NCI-H187 (cell line): ENCODE measurements around the gene REEP2.
A peak's percentile ranks its signal among the peaks of the same experiment; 100 is the strongest.
"Not testable (repeated sequence)": the region's sequence is repeated elsewhere in the genome, so short reads cannot be mapped to it uniquely, and the experiment has no call there.

ENCODE experiments used
- DNase-seq, 2 experiments: peaks; one replicate each; lab custom pipeline; 2025; lab: John Stamatoyannopoulos, UW

The REEP2 gene

GRCh38 chr5:138438724-138439476, at the start of gene REEP2:
TSS of gene REEP2 (plus strand) at chr5:138439057. CDS start at chr5:138439209, 152 bp downstream.
- DNase-seq = peak in 1 of 2 experiments; percentile 15

- no peak for DNase-seq
Measured at GRCh38 chr5:138389332-138389731, 49.5 kb upstream of the REEP2 start.

- DNase-seq = not testable (repeated sequence)
Measured at GRCh38 chr5:138389911-138390310, 48.9 kb upstream of the REEP2 start.

DNA sequence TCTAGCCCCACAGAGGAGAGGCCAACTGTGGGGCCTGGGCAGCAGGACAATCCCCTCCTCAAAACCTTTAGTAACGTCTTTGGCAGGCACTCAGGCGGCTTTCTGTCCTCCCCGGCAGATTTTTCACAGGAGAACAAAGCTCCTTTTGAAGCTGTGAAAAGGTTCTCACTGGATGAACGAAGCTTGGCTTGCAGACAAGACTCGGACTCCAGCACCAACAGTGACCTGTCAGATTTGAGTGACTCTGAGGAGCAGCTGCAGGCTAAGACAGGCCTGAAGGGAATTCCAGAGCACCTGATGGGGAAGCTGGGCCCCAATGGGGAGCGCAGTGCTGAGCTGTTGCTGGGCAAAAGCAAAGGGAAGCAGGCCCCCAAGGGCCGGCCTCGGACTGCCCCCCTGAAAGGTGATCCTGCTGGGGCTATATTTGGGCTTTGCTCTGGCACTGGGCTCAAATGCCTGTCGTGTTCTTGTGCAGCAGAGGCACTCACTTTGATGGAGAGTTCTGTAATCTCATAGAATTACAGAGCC, 46.9 kb upstream of the REEP2 start:
- no peak for DNase-seq

DNA sequence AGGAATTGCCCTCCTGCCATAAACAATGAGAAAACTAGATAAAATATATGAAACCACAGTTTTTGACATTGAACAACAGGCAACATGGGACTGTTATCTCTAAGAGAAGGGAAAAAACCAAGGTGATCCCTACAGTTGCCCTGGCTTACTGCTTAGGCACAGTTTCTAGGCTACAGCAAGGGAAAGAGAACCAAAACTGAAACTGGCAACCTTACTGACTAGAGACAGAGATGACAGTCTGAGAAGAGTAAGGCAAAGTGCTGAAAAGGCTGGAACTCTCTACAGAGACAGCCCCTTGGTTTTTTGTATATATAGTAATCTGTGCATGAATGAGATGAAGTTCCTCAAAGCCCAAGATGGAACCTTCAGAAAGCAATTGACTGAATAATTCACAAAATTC, 36.2 kb upstream of the REEP2 start:
- no peak for DNase-seq

DNA sequence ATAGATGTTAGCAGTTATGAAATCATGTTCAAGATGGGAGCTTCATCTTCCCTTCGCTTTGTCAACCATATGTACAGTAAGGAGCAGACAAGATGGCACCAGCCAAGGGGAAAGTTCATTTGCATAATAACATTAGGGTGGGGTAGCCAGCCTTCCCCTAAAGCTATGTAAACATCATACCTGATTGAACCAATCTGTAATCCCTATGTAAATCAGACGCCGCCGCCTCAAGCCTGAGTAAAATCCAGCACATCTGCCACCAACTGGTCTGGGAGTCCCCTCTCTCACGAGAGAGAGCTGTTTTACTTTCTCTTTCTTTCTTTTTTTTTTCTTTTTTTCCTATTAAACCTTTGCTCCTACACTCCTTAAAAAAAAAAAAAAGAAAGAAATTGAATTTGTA, 30.8 kb upstream of the REEP2 start:
- no peak for DNase-seq

GRCh38 chr5:138410996-138411640, 27.7 kb upstream of the REEP2 start:
- not testable (repeated sequence) for DNase-seq

GRCh38 chr5:138418444-138418843, 20.4 kb upstream of the REEP2 start:
- DNase-seq = no peak

GRCh38 chr5:138425079-138425478, 13.8 kb upstream of the REEP2 start:
- DNase-seq = no peak

DNA sequence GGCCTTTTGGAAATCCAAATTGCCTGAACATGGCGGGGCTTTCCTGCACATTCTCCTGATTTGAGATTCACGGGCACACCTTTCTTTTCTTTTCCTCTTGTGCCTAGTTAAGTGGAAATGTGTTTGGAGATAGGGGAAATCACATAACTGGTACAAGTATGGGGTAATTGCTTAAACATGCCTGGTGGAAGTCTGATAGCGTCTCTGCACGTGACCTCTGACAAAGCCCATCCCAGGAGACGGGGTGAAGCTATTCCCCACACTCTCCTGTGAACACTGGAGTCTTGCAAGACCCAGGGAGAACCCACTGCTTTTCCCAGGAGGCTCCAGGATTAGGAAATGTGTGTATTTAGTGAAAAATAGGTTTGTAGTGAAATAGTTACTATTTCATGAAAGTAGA, 2.9 kb upstream of the REEP2 start:
- no peak for DNase-seq

GRCh38 chr5:138438003-138438723, 694 bp upstream of the REEP2 start:
- no peak for DNase-seq

DNA sequence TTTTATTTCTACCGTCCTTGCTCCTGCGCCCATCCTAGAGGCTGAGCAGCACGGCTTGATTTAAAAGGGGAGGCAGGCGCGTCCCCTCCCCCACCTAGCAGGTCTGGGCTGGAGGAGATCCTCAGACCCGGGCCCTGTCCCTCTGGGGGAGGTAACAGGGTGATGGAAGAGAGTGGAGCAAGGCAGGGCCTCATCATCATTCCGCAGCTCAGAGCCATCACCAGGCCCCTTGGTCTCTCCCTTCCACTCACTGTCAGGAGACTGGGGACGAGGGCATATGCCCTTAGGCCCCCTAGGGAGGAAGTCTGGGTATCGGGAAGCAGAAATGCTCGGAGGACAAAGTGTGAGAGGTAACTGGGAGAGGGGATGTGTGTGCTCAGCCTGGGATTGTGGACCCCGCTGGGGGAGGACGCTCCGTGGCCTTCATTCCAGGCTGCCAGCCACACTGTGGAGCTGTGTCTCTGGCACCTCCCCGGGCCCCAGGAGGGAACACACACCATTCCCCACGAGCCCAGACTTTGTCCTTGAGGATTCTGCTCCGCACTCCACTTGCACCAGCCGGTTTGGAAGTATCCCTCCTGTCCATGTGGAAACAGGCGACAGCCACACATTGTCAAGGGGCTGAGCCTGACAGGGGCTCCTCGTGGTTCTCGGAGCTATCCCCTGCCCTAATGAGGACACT, 761 bp downstream of the REEP2 start:
- DNase-seq = no peak

GRCh38 chr5:138440159-138441073, 1.6 kb downstream of the REEP2 start:
- no peak for DNase-seq

DNA sequence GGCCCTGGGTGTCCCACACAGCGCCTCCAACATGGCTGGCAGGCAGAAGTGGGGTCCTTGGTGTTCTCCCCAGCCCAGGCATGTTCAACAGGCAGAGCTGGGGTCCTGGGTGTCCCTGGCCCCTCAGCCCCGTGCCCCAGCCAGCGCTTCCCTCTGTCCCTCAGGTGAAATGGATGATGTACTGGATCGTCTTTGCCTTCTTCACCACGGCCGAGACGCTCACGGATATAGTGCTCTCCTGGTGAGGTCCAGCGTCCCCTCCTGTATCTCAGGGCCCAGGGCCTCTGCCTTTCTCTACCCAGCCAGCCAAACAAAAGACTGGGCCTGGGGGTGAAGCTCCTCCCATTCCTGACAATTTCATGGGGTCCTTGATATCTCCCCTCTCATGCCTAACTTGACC, 2.4 kb downstream of the REEP2 start:
- no peak for DNase-seq

- no peak for DNase-seq
Measured at GRCh38 chr5:138444078-138444773, 5.4 kb downstream of the REEP2 start.

GRCh38 chr5:138444774-138445546, 6.1 kb downstream of the REEP2 start:
- DNase-seq = no peak

- no peak for DNase-seq
Measured at GRCh38 chr5:138445547-138446271, 6.9 kb downstream of the REEP2 start.

DNA sequence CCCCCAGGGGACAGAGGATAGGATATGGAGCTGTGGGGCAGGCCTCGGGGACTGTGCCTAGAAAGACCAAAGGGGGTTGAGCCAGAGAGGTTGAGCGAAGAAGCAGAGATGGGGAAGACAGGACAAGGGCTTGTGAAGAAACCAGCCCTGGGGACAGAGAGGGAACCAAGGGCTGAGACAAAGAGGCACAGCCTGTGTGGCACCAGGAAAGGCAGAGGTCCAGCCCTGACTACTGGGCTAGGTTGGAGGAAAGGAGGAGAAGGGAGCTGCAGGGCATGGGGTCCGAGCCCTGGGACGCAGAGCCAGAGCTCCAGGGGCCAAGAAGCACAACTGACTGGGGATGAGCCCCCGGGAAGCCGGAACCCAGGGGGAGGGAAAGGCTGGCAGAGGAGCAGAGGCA, 9.2 kb downstream of the REEP2 start:
- no peak for DNase-seq
